Measurements from ENCODE around the gene UBE2E2.

The UBE2E2 gene

GRCh38 chr3:23283625-23284024 is 80.5 kb downstream of the UBE2E2 start:
- DNase-seq = no peak

- no peak for DNase-seq
Measured at GRCh38 chr3:23288286-23288685, 85.2 kb downstream of the UBE2E2 start.

- no peak for DNase-seq
Measured at GRCh38 chr3:23288715-23289114, 85.6 kb downstream of the UBE2E2 start.

- no peak for DNase-seq
Measured at GRCh38 chr3:23292432-23292831, 89.3 kb downstream of the UBE2E2 start.

- DNase-seq = no peak
Measured at GRCh38 chr3:23294770-23295387, 91.8 kb downstream of the UBE2E2 start.

GRCh38 chr3:23301819-23302218 is 98.7 kb downstream of the UBE2E2 start:
- DNase-seq = no peak

GRCh38 chr3:23302271-23302670 is 99.1 kb downstream of the UBE2E2 start:
- DNase-seq = no peak

GRCh38 chr3:23303601-23304217 is 100.6 kb downstream of the UBE2E2 start:
- no peak for DNase-seq

GRCh38 chr3:23304424-23304823 is 101.3 kb downstream of the UBE2E2 start:
- DNase-seq = no peak

- no peak for DNase-seq
Measured at GRCh38 chr3:23308986-23309625, 106.0 kb downstream of the UBE2E2 start.

- no peak for DNase-seq
Measured at GRCh38 chr3:23312866-23313265, 109.7 kb downstream of the UBE2E2 start.

GRCh38 chr3:23314981-23315762 is 112.0 kb downstream of the UBE2E2 start:
- no peak for DNase-seq

GRCh38 chr3:23316924-23317323 is 113.8 kb downstream of the UBE2E2 start:
- no peak for DNase-seq

GRCh38 chr3:23319366-23320312 is 116.5 kb downstream of the UBE2E2 start:
- DNase-seq = no peak

- DNase-seq = no peak
Measured at GRCh38 chr3:23320586-23321570, 117.8 kb downstream of the UBE2E2 start.

GRCh38 chr3:23324745-23325144 is 121.6 kb downstream of the UBE2E2 start:
- no peak for DNase-seq

- no peak for DNase-seq
Measured at GRCh38 chr3:23325466-23326065, 122.4 kb downstream of the UBE2E2 start.

- DNase-seq = no peak
Measured at GRCh38 chr3:23329471-23330105, 126.5 kb downstream of the UBE2E2 start.

GRCh38 chr3:23330568-23330967 is 127.4 kb downstream of the UBE2E2 start:
- DNase-seq = no peak
